HCT116 (cell line): Measurements from ENCODE around the gene PHACTR4.

Experiments used
- EZH2 ChIP-seq: fragments of 200-600 bp; sonication (generic); IDR thresholded peaks from 2 replicates; pipeline ENCODE4 v1.6.1; 2017; ENCODE audit warnings: antibody characterized with exemption, mixed run types
- POLR2A ChIP-seq: IDR thresholded peaks from 2 replicates; pipeline ENCODE4 v1.7.0; 2011; ENCODE audit warnings: borderline replicate concordance; ENCODE audit not compliant: insufficient read depth, insufficient read length; ENCODE audit errors: extremely low read depth
- POLR2AphosphoS5 ChIP-seq: IDR thresholded peaks from 2 replicates; pipeline ENCODE4 v1.6.1; 2011; ENCODE audit warnings: mild to moderate bottlenecking, low read depth, low read length, moderate library complexity
- TCF7L2 ChIP-seq: IDR thresholded peaks from 2 replicates; pipeline ENCODE4 v1.7.0; 2011; ENCODE audit warnings: borderline replicate concordance, inconsistent platforms; ENCODE audit not compliant: insufficient read depth, insufficient read length; ENCODE audit errors: extremely low read depth
- ZNF274 ChIP-seq: fragments of 200-500 bp; sonication (Bioruptor generic); IDR thresholded peaks from 2 replicates; pipeline ENCODE4 v1.6.1; 2014; ENCODE audit warnings: mild to moderate bottlenecking, low read depth, low read length, inconsistent platforms
- TF ChIP-seq, protein P1 (sequence below), 3 experiments: fragments of 200-600 bp in 1 of 3; sonication (generic) in 1 of 3; IDR thresholded peaks in 2 of 3; conservative IDR thresholded peaks in 1 of 3; 2 replicates each; pipeline ENCODE4 v1.5.1; 2012 to 2017; ENCODE audit warnings: low read depth in 2 of 3, low read length in 2 of 3, antibody characterized with exemption in 1 of 3, borderline replicate concordance in 1 of 3, control low read depth in 1 of 3, mild to moderate bottlenecking in 1 of 3, mixed read lengths in 1 of 3, mixed run types in 1 of 3, moderate library complexity in 1 of 3; ENCODE audit not compliant: insufficient read depth in 1 of 3

DNA sequence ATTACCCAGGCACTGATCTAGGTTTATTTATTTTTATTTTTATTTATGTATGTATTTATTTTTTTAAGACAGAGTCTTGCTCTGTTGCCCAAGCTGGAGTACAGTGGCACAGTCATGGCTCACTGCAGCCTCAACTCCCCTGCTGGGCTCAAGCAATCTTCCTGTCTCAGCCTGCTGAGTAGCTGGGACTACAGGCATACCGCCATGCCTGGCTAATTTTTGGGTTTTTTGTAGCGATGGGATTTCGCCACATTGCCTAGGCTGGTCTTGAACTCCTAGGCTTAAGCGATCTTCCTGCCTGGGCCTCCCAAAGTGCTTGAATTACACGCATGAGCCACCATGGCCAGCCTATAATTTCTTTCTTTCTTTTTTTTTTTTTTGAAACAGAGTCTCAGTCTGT is 9.4 kb downstream of the PHACTR4 start:
- TF ChIP-seq, protein P1, sequence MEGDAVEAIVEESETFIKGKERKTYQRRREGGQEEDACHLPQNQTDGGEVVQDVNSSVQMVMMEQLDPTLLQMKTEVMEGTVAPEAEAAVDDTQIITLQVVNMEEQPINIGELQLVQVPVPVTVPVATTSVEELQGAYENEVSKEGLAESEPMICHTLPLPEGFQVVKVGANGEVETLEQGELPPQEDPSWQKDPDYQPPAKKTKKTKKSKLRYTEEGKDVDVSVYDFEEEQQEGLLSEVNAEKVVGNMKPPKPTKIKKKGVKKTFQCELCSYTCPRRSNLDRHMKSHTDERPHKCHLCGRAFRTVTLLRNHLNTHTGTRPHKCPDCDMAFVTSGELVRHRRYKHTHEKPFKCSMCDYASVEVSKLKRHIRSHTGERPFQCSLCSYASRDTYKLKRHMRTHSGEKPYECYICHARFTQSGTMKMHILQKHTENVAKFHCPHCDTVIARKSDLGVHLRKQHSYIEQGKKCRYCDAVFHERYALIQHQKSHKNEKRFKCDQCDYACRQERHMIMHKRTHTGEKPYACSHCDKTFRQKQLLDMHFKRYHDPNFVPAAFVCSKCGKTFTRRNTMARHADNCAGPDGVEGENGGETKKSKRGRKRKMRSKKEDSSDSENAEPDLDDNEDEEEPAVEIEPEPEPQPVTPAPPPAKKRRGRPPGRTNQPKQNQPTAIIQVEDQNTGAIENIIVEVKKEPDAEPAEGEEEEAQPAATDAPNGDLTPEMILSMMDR (IDR thresholded peaks at IDR 0.05 in 2 of 3, conservative IDR thresholded peaks at IDR 0.05 in 1 of 3; ENCODE audit: borderline replicate concordance in 1 of 3, insufficient read depth in 1 of 3, low read depth in 2 of 3, low read length in 2 of 3) = no peak
- TF ChIP-seq POLR2AphosphoS5 = no peak
- TF ChIP-seq POLR2A = no peak
- TF ChIP-seq EZH2 = no peak
- TF ChIP-seq ZNF274 = no peak
- TF ChIP-seq TCF7L2 = no peak
